ENCODE measurements around the gene SPTLC2. TPM values are rescaled to one million over a fixed set of nuclear protein-coding genes. Genes with fewer than 3 reads are reported as not detected.
"Not testable (repeated sequence)": the region's sequence is repeated elsewhere in the genome, so short reads cannot be mapped to it uniquely, and the experiment has no call there.

SPTLC2 gene, protein sequence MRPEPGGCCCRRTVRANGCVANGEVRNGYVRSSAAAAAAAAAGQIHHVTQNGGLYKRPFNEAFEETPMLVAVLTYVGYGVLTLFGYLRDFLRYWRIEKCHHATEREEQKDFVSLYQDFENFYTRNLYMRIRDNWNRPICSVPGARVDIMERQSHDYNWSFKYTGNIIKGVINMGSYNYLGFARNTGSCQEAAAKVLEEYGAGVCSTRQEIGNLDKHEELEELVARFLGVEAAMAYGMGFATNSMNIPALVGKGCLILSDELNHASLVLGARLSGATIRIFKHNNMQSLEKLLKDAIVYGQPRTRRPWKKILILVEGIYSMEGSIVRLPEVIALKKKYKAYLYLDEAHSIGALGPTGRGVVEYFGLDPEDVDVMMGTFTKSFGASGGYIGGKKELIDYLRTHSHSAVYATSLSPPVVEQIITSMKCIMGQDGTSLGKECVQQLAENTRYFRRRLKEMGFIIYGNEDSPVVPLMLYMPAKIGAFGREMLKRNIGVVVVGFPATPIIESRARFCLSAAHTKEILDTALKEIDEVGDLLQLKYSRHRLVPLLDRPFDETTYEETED
- total RNA-seq (2014; rRNA removed; shearing (Covaris generic)): 17.9 and 20.6 TPM in 2 replicates

DNA sequence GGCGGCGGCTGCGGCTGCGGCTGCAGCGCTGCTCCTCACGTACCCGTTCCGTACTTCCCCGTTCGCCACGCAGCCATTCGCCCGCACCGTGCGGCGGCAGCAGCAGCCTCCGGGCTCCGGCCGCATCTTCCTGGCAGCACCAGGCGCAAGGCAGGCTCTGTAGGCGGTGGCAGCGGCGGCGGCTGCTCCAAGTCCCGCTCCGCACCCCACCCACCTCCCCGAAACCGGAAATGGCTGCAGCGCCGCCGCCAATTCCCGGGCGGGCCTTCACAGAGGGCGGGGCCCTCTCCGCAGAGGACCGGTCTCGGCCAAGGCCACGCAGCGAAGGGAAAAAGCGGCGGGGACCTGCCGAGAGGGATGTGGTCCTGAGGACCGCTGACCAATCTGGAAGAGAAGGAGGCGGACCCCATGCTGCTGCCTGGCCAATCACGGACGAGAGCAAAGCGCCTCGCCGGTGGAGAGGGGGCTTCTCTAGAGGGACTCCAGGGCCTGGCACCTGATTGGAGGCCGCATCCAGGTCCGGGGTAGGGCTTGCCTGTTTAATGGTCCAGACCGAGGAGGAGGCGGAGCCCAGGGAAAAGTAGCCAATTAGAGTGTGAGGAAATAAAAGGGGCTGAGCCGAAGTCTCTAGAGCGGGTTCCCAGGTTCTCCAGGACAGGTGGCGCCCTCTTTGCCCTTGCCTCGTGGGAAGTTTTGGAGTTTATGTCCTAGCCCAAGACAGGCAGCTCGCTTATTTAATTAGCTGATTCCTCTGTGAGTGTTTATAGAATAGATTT is at the start of gene SPTLC2:
SPTLC2 (minus strand) TSS at position 184 of the 776 bp plus-strand sequence; CDS start at position 126, 58 bp downstream.
- in situ Hi-C loops (cut with HindIII; ENCODE audit: low sequenced_read_pairs): no loop called here
- peak; percentile 100 for DNase-seq (ENCODE audit: low spot score)

DNA sequence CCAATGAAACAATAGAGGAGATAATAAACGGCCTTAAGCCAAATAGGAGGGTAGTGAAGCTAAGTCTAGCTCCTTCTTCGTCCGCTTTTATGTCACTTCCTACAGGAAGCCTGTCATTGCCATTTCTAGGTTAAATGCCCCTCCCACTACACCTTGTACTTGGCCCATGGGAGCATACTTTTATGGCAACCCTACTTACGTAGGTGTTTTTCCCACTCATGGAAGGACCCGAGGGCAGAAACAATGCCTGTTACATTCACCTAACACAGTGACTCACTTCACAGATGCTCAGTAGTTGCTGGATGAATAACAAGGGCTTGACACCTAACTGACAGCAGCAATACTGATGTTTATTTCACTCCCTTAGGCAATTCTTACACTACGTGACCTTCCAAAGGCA is 46.9 kb upstream of the SPTLC2 start:
- no peak for DNase-seq (ENCODE audit: low spot score)
- in situ Hi-C loops (cut with HindIII; ENCODE audit: low sequenced_read_pairs): no loop called here

DNA sequence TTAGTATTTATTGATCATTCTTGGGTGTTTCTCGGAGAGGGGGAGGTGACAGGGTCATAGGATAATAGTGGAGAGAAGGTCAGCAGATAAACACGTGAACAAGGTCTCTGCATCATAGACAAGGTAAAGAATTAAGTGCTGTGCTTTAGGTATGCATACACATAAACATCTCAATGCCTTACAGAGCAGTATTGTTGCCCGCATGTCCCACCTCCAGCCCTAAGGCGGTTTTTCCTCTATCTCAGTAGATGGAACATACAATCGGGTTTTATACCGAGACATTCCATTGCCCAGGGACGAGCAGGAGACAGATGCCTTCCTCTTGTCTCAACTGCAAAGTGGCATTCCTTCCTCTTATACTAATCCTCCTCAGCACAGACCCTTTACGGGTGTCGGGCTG is 45.1 kb upstream of the SPTLC2 start:
- DNase-seq (ENCODE audit: low spot score); in situ Hi-C loops (cut with HindIII; ENCODE audit: low sequenced_read_pairs): not testable (repeated sequence)

DNA sequence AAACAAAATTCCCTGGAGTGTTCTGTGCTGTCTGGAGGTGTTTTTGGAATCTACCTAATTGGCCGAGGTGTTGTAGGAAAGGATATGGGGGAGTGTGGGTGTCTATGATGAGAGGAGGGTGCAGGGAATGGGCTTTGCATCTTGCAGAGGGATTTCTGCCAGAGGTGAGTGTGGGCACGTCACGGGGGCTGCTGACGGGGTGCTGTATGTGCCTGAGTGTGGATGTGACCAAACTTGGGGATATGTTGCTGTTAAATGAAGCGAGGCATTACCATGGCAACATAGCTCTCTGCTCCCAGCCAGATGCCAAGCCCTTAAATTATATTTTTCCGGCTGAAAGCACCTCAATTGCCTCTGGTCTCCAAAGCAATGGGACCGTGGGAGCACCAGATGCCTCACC is 44.3 kb upstream of the SPTLC2 start:
- in situ Hi-C loops (cut with HindIII; ENCODE audit: low sequenced_read_pairs): no loop called here
- peak; percentile 51 for DNase-seq (ENCODE audit: low spot score)

DNA sequence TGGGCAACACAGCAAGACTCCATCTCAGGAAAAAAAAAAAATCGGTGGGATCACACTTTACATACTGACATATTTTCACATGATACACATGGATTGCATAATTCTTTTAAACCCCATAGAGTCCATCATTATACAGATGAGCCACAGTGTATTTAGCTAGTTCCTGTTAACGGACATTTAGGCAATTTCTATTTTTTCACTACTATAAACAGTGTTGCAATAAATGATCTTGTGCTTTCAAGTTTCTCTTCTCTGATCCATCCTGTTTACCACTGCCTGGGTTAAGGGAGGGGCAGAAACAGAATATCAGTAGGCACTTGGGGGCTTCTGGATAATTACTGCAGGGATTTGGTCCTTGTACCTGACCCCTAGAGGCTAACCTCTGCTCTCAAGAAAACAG is 43.4 kb upstream of the SPTLC2 start:
- in situ Hi-C loops (cut with HindIII; ENCODE audit: low sequenced_read_pairs): no loop called here

DNA sequence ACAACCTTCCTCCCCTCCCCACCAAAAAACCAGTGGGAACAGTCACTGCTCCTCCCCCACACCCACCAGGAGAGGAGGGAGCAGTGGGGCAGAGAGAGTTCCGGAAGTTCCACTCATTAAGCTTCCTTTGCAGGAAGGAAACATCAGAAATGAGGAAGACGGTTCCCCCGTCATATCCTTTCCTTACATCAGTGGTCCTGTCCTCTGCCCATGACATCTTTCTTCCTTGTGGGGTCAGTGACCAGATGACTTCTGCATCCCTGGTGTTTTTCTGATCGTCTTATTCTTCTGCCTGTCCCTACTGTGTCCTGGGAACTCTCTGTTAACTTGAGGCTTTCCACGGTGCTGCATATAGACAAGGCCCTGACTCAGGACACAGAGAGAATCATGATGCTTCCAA is 40.8 kb upstream of the SPTLC2 start:
- in situ Hi-C loops (cut with HindIII; ENCODE audit: low sequenced_read_pairs): no loop called here
- no peak for DNase-seq (ENCODE audit: low spot score)

More for the DNA sequence above, 43.4 kb upstream of the SPTLC2 start:
- DNase-seq (ENCODE audit: low spot score): no peak

DNA sequence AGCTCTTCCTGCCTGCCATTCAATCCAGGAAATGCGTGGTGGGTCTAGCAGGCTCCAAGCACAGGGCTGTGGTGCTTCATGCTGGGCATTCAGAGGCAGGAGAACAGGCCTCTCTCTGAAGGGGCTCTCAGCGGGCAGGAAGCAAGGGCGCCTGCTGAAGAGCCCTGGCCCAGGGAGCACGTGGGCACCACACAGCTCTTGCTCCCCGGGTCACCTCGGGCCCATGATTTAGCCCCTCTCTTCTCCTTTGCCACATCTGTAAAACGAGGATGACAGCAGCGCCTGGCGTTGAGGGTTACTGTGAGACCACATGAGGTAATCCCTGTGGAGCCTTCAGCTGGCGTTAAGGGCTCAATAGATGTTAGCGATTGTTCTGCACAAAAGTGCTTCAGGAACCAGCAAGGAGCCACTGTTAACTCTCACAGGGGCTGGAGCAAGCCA is 37.6 kb upstream of the SPTLC2 start:
- DNase-seq (ENCODE audit: low spot score): no peak
- in situ Hi-C loops (cut with HindIII; ENCODE audit: low sequenced_read_pairs): no loop called here

DNA sequence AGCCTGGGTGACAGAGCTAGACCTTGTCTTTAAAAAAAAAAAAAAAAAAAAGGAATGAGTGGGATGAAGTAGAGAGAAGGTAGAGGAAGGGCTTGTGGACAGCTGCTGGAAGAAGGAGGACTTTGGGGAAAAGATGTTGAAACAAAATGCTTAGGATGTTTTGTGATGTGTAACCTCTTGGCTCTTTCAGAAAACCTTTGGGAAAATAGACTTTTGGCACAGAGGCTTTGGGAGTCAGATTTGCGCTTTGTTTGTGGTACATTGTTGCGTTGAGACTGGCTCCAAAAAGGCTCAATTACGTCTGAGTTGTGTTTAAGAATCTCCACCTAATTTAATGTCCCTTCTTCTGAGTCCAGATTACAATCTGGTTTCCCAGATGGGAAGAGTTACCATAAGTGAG is 32.9 kb upstream of the SPTLC2 start:
- in situ Hi-C loops (cut with HindIII; ENCODE audit: low sequenced_read_pairs): no loop called here

DNA sequence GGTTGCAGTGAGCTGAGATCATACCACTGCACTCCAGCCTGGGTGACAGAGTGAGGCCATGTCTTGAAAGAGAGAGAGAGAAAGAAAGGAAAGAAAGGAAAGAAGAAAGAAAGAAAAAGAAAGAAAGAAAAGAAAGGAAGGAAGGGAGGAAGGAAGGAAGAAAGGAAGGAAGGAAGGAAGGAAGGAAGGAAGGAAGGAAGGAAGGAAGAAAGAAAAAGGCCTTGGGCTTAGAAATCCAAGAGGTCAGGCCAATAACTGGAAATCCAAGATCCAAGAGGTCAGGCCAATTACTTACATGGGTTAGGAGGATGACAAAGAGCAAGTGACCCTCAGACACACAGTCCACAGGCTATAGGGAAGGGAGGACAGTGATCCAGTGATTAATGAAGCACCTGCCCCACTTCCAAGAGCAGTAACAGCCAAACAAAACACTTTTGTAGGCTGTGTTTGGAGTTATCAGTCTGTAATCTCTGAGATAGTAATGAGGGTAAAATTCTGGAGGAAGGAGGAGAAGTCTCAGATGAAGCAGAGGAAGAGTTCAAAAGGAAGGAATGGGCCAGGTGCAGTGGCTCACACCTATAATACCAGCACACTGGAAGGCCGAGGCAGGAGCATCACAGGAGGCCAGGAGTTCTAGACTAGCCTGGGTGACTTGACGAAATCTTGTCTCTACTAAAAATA is 32.2 kb upstream of the SPTLC2 start:
- DNase-seq (ENCODE audit: low spot score): no peak
- in situ Hi-C loops (cut with HindIII; ENCODE audit: low sequenced_read_pairs): no loop called here

More for the DNA sequence above, 32.9 kb upstream of the SPTLC2 start:
- DNase-seq (ENCODE audit: low spot score): no peak

DNA sequence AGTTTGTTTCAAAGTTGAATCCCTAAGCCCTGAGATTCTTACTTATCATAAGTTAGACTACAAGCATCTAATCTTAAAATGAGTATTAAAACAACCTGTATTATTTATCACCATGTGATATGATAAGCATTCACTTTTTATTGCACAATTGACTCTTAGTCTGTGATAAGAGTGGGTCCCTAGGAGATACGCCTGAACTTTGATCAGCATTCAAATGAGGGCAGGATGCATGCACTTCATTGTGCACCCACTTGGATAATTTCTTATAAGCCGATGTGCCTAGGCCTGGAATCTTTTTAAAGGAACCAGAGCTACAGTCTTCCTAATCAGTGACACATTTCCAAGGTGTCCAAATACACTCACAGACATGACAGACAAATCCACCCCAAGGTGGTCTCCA is 31.4 kb upstream of the SPTLC2 start:
- DNase-seq (ENCODE audit: low spot score): no peak
- in situ Hi-C loops (cut with HindIII; ENCODE audit: low sequenced_read_pairs): no loop called here

DNA sequence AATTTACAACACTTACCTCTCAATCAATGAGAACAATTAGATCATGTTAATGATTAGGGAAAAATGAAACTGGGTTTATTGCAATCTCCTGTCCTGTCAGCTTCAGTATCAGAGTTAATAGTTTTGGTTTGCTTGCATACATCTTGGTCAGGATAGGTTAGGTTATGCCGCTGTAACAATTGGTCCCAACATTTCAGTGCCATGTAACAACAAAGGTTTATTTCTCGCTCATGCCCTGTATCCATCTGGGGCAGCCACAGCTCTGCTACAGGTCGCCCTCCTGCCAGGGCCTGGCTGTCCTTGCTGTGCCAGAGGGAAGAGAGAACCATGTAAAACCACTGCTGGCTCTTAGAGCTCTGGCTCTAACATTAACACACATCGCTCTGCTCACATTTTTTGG is 30.5 kb upstream of the SPTLC2 start:
- in situ Hi-C loops (cut with HindIII; ENCODE audit: low sequenced_read_pairs): no loop called here
- no peak for DNase-seq (ENCODE audit: low spot score)

DNA sequence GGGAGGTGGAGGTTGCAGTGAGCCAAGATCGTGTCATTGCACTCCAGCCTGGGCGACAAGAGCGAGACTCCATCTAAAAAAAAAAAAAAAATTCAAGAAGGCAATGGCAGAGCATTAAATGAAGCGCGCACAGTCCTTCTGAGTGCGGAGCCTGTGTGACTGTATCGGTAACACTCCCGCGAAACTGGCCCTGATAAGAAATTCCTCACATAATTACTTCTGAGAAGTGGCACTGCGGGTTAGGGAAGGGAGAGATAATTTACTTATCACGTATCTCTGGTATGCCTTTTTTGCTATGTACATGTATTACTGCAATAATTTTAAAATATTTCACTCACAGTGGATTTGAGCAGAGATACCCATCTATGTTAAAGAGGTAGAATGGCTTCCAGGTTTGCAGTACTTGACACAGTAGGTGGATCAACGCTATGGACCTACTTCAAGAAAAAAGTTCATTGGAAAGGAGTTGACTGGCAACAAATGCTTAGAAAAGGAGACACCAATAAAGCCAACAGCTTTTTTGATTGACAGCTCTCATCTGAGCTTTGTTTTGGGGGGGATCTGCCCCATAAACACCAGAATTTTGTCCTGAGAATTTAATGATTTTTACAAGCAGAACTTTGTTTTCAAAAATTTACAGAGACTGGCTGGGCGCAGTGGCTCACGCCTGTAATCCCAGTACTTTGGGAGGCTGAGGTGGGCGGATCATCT is 29.2 kb upstream of the SPTLC2 start:
- no peak for DNase-seq (ENCODE audit: low spot score)
- in situ Hi-C loops (cut with HindIII; ENCODE audit: low sequenced_read_pairs): no loop called here

DNA sequence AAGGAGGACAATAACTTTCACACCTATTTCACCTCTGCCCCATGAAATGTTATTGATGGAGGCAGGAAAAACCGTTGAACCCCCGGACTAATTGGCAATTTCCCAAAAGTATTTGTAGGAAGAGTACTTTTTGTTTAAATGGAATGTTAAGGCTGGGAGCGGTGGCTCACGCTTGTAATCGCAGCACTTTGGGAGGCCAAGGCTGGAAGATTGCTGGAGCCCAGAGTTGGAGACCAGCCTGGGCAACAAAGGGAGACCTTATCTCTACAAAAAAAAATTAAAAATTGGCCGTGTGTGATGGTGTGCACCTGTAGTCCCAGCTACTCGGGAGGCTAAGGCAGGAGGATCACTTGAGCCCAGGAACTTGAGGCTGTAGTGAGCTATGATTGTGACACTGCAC is 26.0 kb upstream of the SPTLC2 start:
- in situ Hi-C loops (cut with HindIII; ENCODE audit: low sequenced_read_pairs): no loop called here
- DNase-seq (ENCODE audit: low spot score): no peak

DNA sequence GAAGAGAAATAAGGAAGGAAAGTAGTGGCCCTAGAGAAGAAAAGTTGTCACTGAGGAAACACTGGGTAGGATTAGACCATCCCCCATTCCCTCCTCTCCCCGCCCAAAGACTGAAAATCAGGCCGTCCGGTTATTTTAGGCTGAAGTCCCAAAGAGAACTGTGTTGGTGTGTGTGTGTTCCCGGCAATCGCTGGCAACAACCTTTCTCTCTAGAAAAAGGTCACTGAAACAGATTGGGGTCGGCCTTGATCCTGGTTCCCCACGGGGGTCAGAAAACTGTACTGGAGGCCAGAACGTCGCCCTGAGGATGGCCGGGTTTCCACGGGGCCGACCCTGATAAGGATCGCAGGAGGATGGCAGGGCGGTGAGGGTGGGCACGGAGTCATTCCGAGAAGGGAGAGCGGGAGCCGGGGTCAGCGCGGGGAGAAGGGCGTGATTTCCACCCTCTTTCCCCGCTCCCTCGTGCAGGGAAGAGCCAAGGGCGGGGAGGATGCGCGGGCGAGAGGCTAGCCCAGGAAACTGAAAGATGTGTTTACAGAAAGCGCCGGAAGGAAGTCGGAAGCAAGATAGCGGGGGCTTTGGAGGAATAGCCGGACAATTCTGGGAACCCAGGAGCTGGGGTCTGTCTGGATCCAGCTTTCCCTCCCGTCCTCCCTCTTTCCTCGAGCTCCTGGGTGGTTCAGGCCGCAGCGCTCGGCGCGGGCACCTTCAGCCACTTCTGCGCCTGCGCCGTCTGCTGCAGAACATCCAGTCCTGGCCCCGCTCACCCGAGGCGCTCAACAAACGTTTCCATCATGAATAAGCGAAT is 25.3 kb upstream of the SPTLC2 start:
- peak; percentile 33 for DNase-seq (ENCODE audit: low spot score)
- in situ Hi-C loops (cut with HindIII; ENCODE audit: low sequenced_read_pairs): no loop called here

DNA sequence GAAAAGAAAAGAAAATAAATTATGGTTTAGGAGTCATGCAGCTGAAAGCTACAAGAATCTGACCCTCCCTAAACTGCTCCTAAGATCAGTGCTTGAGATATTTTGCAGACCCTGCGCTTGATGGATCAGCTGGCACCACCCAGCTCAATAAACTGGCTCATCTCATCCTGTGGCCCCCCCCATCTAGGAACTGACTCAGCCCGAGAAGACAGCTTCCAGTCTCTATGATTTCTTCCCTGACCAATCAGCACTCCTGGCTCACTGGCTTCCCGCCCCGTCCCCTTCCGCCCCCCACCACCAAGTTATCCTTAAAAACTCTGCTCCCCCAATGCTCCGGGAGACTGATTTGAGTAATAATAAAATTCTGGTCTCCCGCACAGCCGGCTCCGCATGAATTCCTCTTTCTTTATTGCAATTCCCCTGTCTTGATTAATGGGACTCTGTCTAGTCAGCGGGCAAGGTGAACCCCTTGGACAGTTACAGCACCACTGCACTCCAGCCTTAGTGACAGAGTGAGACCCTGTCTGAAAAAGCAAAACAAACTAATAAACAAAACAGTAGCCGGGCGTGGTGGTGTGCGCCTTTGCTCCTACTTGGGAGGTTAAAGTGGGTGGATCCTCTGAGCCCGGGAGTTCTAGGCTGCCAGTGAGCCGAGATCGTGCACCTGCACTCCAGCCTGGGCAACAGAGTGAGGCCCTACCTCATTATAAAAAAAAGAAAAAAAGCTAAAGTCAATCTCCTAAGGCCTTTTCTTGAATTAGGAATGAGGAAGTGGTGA is 24.5 kb upstream of the SPTLC2 start:
- in situ Hi-C loops (cut with HindIII; ENCODE audit: low sequenced_read_pairs): no loop called here
- DNase-seq (ENCODE audit: low spot score): no peak

DNA sequence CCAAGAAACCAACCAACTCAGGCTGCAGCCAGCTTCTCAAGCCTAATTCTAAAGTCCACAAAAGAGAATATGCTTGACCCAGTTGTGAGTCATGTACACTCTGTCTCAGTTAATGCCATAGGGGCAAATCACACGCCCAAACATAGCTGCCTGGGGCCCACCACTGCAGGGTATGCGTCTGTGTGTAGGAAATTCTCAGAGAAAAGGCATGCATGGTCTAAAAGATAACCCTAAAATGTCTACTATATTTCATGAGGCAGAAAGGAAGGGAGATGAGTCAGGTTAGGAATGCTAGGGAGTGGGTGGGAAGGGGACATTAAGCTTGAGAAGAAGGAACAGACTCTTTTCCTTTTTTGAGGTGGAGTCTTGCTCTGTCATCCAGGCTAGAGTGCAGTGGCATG is 22.3 kb upstream of the SPTLC2 start:
- in situ Hi-C loops (cut with HindIII; ENCODE audit: low sequenced_read_pairs): no loop called here
- DNase-seq (ENCODE audit: low spot score): no peak

DNA sequence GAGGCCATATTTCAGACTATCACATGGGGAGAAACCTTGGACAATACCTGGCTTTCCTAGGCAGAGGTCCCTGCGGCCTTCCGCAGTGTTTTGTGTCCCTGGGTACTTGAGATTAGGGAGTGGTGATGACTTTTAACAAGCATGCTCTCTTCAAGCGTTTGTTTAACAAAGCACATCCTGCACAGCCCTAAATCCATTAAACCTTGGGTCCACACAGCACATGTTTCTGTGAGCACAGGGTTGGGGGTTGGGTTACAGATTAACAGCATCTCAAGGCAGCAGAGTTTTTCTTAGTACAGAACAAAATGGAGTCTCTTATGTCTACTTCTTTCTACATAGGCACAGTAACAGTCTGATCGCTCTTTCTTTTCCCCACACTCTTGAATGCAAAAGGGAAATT is 19.4 kb upstream of the SPTLC2 start:
- not testable (repeated sequence) for DNase-seq (ENCODE audit: low spot score)

More for the DNA sequence above, 19.4 kb upstream of the SPTLC2 start:
- in situ Hi-C loops (cut with HindIII; ENCODE audit: low sequenced_read_pairs): not testable (repeated sequence)

Measured in G401 (cell line).